NAMALWA (cell line): ENCODE measurements around the gene HNRNPA1.
"Not testable (repeated sequence)": the region's sequence is repeated elsewhere in the genome, so short reads cannot be mapped to it uniquely, and the experiment has no call there.

Experiments
- DNase-seq: peaks from one replicate; pipeline ENCODE4 v3.0.0-alpha.2; 2015; ENCODE audit warnings: low spot score

Gene HNRNPA1

GRCh38 chr12:54276368-54276767 is 4.2 kb upstream of the HNRNPA1 start:
- DNase-seq: no peak

- DNase-seq: no peak
Observed at GRCh38 chr12:54277823-54278276, 2.7 kb upstream of the HNRNPA1 start.

GRCh38 chr12:54279227-54279631 is 1.3 kb upstream of the HNRNPA1 start:
- DNase-seq: no peak

GRCh38 chr12:54279632-54280467 is 676 bp upstream of the HNRNPA1 start, which contains the start of gene CBX5:
TSS of gene CBX5 (minus strand) at chr12:54280122. CDS start at chr12:54257650, 22,472 bp downstream.
- DNase-seq: peak; percentile 99

- DNase-seq: peak; percentile 41
Observed at GRCh38 chr12:54281261-54281638, 724 bp downstream of the HNRNPA1 start.

GRCh38 chr12:54281694-54282093 is 1.2 kb downstream of the HNRNPA1 start:
- DNase-seq: not testable (repeated sequence)

GRCh38 chr12:54282949-54283593 is 2.5 kb downstream of the HNRNPA1 start:
- peak; percentile 34 for DNase-seq

- not testable (repeated sequence) for DNase-seq
Observed at GRCh38 chr12:54284070-54284780, 3.7 kb downstream of the HNRNPA1 start.

DNA sequence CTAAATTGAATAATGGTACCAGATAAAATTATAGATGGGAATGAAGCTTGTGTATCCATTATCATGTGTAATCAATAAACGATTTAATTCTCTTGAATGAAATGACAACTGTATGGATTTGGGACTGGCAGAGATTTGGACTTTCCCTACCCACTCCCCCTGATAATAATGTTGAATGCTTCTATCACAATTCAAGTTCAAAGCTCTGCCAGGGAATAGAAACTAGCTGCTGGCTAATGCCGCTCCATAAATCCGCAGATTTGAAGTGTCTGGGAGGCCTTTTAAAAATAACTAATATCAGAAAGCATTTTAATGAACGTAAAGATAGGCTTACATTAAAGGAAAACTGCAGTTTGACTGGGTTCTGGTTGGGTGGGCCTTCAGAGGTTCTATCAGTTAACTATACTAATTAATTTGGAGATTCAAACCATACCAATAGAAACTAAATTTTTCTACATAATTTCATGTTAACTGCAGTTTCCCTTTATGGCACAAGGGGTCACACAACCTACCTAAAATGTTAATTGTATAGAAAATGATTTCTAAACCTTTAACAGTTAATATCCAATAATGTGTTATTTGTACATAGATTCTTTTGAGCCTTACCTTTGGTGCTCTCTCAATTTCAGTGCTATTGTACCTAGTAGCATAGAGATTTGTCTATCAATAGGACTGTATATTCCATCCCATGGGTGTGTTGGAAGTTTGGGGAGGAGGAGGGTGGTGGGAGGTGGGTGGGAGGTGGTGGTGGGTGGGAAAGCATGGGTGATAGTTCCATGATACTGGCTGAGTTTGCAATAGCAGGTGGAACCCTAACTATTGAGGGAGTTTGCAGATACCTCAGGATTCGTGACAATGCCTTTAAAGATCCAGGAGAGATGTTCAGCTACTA is 4.9 kb downstream of the HNRNPA1 start:
- peak; percentile 60 for DNase-seq

- peak; percentile 62 for DNase-seq
Observed at GRCh38 chr12:54286042-54287030, 5.8 kb downstream of the HNRNPA1 start.

- peak; percentile 72 for DNase-seq
Observed at GRCh38 chr12:54287261-54288157, 7.0 kb downstream of the HNRNPA1 start.

DNA sequence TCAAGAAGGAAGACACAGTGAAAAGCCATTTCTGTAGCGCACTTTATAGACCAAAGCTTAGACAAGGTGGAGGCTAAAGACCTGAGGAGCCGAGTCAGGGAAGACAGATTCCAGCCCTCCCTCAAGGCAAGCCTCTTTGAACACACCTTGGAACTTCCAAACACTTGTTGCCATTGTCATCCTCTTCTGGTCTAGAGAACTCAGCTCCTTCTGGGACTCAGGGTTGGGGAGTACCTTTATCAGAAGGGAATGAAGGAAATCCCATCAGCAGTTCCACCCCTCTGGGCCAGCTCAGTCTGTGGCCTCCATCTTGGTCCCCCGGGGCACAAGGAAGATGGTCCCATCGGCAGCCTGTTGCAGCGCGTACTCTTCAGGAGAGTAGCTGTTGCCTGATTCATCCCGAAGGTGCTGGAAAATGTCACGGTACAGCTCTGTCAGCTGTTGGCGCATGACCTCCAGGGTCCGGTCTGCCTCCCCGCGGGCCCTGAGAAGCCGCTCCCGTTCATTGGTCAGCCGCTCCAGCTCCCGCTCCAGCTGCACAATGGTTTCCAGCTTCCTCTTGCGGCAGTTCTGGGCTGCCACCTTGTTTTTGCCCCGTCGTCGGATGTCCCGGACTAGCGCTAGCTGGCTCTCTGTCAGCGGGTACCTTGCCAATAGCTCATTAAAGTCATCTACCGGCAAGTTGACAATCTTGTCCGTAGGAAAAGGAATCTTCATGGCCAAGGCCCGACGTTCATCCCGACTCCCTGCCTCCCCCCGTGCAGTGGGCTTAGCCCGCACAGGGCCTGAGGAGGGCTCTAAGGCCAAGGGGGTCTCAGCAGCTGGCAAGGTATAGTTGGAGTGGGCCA is 11.8 kb downstream of the HNRNPA1 start:
- no peak for DNase-seq

DNA sequence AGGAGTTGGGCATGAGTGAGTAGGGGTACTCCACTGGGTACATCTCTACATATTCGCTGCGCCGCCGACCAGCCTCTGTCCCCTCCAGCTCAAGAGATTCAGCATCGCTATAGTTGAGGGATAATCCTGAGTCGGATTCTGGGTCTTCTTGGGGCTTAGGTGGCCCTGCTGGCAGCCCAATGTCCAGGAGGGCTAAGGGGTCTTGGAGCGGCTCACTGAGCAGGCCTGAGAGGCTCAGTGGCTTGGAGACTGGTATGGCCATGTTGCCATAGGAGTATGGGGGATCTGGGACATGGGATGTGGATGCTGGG is 12.4 kb downstream of the HNRNPA1 start:
- no peak for DNase-seq

- peak; percentile 55 for DNase-seq
Observed at GRCh38 chr12:54294152-54294952, 13.8 kb downstream of the HNRNPA1 start.

GRCh38 chr12:54294953-54295566 is 14.5 kb downstream of the HNRNPA1 start:
- DNase-seq: no peak

DNA sequence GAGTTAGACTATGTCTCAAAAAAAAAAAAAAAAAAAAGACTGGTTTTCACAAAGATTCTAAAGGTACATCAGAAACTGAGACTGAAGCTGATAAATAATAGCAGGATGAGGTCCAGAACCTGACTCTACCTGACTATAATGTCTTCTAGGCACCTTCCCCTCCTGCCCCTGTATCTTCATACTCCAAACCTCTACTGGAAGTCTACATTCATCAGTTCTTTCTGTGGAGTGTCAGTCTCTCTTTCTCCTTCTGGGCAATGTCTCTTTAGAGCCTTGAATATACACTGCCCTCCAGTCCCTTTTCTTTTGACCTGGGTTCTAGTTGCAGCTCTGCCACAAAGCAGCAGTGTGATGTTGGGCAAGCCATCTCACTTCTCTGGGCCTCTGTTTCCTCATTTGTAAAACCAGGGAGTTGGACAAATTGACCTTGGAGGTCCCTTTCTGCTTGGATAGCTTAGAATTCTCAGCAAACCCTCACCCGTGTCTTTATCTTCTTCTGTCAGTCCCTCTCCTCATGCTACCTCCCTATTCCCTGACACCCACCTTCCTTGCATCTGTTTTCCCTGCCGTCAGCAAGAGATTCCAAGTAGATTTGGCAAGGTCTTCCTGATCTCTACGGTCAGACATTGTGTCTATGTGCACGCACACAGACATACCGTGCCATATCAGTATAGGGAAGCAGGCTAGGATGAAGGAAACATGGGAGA is 16.0 kb downstream of the HNRNPA1 start:
- DNase-seq: no peak

DNA sequence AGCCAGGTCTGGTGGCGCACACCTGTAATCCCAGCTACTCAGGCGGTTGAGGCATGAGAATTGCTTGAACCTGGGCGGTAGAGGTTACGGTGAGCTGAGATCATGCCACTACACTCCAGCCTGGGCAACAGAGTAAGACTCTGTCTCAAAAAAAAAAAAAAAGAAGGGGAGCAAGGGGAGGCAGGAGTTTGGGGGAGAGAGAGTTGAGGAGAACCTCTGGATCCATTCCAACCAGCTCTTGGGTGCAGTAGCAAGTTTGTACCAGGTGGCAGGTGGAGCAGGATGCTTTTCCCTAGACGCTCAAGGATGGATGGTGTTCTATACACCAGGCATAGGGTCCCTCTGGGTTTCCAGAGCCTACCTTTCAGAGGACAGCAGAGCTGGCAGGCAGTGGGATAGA is 18.4 kb downstream of the HNRNPA1 start:
- no peak for DNase-seq
